Breast epithelium (tissue), 3 donors: ENCODE data around the gene GSTT4.
"Not testable (repeated sequence)": the region's sequence is repeated elsewhere in the genome, so short reads cannot be mapped to it uniquely, and the experiment has no call there.

ENCODE experiments used
- CTCF ChIP-seq, 3 donors: fragments of 450-650 bp; IDR thresholded peaks; one replicate each; pipeline ENCODE4 v1.5.1; 2016 to 2017; ENCODE audit warnings: antibody characterized with exemption in 3 of 3, mild to moderate bottlenecking in 3 of 3, moderate library complexity in 3 of 3
- POLR2A ChIP-seq: fragments of 450-650 bp; IDR thresholded peaks from one replicate; pipeline ENCODE4 v1.6.1; 2016; ENCODE audit warnings: antibody characterized with exemption, mild to moderate bottlenecking, moderate library complexity
- POLR2AphosphoS5 ChIP-seq, 3 donors: sonication (generic); formaldehyde crosslinking; IDR thresholded peaks; one replicate each; pipeline ENCODE4 v1.6.1; 2017; ENCODE audit warnings: antibody characterized with exemption in 3 of 3

- TF ChIP-seq CTCF (IDR thresholded peaks at IDR 0.05) (peak; percentile 76 to 93 (median 93)), POLR2AphosphoS5 (IDR thresholded peaks at IDR 0.05) (peak in 2 of 3 donors; percentile 46 to 48)
- TF ChIP-seq POLR2A: not testable (repeated sequence)
Observed at GRCh38 chr22:23956301-23956900, 48.9 kb downstream of the GSTT4 start.
